ENCODE measurements around the gene PPP6R2. TPM values are rescaled to one million over a fixed set of nuclear protein-coding genes. Genes with fewer than 3 reads are reported as not detected.

Gene PPP6R2
- total RNA-seq, 1 donor from 2014 or later: 87.9 TPM

DNA sequence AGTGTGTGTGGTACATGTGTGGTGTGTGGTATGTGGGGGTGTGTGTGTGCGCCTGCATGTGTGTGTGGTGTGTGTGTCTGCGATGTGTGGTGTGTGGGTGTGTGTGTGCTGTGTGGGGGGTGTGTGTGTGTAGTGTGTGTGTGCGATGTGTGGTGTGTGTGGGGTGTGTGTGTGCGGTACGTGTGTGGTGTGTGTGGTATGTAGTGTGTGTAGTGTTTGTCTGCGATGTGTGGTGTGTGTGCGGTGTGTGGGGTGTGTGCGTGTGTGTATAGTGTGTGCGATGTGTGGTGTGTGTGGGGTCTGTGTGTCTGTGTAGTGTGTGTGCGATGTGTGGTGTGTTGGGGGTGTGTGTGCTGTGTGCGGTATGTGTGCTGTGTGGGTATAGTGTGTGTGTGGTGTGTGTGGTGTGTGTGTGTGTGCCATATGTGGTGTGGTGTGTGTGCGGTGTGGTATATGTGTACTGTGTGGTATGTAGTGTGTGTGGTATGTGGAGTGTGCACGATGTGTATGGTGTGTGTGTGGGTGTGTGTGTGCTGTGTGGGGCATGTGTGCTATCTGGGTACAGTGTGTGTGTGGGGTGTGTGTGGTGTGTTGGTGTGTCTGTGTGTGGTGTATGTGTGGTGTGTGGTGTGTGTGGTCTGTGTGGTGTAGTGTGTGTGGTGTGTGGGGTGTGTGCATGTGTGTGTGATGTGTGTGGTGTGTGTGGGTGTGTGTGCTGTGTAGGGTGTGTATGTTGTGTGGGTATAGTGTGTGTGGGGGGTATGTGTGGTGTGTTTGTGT lies 5.7 kb upstream of the PPP6R2 start:
- no peaks in the 10 kb centered on the region for H3K27me3 Mint-ChIP-seq
- no peak for DNase-seq (ENCODE audit: low spot score, unreplicated experiment)
- H3K4me1 Mint-ChIP-seq (ENCODE audit: low read depth): peaks cover 1% of the 10 kb centered on the region
- H3K36me3 Mint-ChIP-seq (ENCODE audit: insufficient read depth): peaks cover 3% of the 10 kb centered on the region
- TF ChIP-seq, protein P1, sequence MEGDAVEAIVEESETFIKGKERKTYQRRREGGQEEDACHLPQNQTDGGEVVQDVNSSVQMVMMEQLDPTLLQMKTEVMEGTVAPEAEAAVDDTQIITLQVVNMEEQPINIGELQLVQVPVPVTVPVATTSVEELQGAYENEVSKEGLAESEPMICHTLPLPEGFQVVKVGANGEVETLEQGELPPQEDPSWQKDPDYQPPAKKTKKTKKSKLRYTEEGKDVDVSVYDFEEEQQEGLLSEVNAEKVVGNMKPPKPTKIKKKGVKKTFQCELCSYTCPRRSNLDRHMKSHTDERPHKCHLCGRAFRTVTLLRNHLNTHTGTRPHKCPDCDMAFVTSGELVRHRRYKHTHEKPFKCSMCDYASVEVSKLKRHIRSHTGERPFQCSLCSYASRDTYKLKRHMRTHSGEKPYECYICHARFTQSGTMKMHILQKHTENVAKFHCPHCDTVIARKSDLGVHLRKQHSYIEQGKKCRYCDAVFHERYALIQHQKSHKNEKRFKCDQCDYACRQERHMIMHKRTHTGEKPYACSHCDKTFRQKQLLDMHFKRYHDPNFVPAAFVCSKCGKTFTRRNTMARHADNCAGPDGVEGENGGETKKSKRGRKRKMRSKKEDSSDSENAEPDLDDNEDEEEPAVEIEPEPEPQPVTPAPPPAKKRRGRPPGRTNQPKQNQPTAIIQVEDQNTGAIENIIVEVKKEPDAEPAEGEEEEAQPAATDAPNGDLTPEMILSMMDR (IDR thresholded peaks at IDR 0.05; ENCODE audit: unreplicated experiment): no peak
- no peak overlapping the region for H3K4me3 Mint-ChIP-seq (ENCODE audit: low read depth)
- no peak overlapping the region for H3K27ac Mint-ChIP-seq
- no peaks in the 10 kb centered on the region for H3K9me3 Mint-ChIP-seq (ENCODE audit: low read depth)

DNA sequence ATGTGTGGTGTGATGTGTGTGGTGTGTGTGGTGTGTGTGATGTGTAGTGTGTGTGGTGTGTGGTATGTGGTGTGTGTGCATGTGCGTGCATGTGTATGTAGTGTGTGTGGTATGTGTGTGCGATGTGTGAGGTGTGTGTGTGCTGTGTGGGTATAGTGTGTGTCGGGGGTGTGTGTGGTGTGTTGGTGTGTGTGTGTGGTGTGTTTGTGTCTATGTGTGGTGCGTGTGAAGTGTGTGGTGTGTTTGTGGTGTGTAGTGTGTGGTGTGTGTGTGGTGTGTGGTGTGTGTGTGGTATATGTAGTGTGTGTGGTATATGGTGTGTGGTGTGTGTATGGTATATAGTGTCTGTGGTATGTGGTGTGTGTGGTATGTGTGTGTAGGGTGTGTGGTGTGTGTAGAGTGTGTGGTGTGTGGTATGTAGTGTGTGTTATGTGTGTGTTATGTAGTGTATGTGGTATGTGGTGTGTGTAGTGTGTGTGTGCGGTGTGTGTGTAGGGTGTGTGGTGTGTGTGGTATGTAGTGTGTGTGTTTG lies 5.0 kb upstream of the PPP6R2 start:
- no peak overlapping the region for H3K27ac Mint-ChIP-seq
- peaks cover 1% of the 10 kb centered on the region for H3K4me1 Mint-ChIP-seq (ENCODE audit: low read depth)
- TF ChIP-seq, protein P1 (IDR thresholded peaks at IDR 0.05; ENCODE audit: unreplicated experiment): no peak
- H3K9me3 Mint-ChIP-seq (ENCODE audit: low read depth): no peaks in the 10 kb centered on the region
- H3K27me3 Mint-ChIP-seq: no peaks in the 10 kb centered on the region
- H3K36me3 Mint-ChIP-seq (ENCODE audit: insufficient read depth): peaks cover 3% of the 10 kb centered on the region
- no peak for DNase-seq (ENCODE audit: low spot score, unreplicated experiment)
- no peak overlapping the region for H3K4me3 Mint-ChIP-seq (ENCODE audit: low read depth)

DNA sequence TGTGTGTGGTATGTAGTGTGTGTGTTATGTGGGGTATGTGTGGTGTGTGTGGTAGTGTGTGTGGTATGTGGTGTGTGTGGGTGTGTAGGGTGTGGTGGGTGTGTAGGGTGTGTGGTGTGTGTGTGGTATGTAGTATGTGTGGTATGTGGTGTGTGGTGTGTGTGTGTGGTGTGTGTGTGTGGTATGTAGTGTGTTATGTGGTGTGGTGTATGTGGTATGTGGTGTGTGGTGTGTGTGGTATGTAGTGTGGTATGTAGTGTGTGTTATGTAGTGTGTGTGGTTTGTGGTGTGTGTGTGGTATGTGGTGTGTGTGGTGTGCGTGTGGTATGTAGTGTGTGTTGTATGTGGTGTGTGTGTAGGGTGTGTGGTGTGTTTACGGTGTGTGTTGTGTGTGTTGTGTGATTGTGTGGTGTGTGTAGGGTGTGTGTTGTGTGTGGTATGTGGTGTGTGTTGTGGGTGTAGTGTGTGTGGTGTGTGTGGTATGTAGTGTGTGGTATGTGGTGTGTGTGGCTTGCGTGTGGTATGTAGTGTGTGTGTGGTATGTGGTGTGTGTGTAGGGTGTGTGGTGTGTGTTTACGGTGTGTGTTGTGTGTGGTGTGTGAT lies 4.2 kb upstream of the PPP6R2 start:
- Mint-ChIP-seq H3K4me3 (ENCODE audit: low read depth) (no peak overlapping the region), H3K9me3 (ENCODE audit: low read depth) (no peaks in the 10 kb centered on the region), H3K36me3 (ENCODE audit: insufficient read depth) (no peaks in the 10 kb centered on the region), H3K4me1 (ENCODE audit: low read depth) (peaks cover 1% of the 10 kb centered on the region), H3K27ac (no peak overlapping the region), H3K27me3 (no peaks in the 10 kb centered on the region)
- TF ChIP-seq, protein P1 (IDR thresholded peaks at IDR 0.05; ENCODE audit: unreplicated experiment): no peak
- no peak for DNase-seq (ENCODE audit: low spot score, unreplicated experiment)

DNA sequence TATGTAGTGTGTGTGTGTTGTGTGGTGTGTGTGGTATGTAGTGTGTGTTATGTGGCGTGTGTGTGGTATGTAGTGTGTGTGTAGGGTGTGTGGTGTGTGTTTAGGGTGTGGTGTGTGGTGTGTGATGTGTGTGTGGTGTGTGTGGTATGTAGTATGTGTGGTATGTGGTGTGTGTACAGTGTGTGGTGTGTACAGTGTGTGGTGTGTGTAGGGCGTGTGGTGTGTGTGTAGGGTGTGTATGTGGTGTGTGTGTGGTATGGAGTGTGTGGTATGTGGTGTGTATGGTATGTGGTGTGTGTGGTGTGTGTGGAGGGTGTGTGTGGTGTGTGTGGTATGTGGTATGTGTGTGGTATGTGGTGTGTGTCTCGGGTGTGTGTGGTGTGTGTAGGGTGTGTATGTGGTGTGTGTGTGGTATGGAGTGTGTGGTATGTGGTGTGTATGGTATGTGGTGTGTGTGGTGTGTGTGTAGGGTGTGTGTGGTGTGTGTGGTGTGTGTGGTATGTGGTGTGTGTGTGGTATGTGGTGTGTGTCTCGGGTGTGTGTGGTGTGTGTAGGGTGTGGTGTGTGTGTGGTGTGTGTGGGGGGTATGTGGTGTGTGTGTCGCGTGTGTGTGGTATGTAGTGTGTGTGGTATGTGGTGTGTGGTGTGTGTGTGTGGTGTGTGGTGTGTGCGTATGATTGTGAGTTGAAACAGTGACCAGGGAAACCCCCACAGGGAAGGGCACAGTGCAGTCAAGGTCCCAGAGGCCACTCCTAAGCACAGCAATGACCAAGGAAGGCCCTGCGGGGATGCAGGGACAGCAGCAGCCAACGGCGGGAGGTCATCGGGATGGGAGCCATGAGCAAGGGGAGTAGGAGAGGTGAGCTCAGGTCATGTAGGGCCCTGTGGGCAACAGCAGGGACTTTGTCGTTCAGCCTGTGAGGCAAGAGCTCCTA lies 2.9 kb upstream of the PPP6R2 start:
- Mint-ChIP-seq H3K36me3 (ENCODE audit: insufficient read depth) (no peaks in the 10 kb centered on the region), H3K4me1 (ENCODE audit: low read depth) (peaks cover 1% of the 10 kb centered on the region), H3K4me3 (ENCODE audit: low read depth) (no peak overlapping the region), H3K27ac (no peak overlapping the region), H3K27me3 (no peaks in the 10 kb centered on the region), H3K9me3 (ENCODE audit: low read depth) (no peaks in the 10 kb centered on the region)
- no peak for DNase-seq (ENCODE audit: low spot score, unreplicated experiment)
- TF ChIP-seq, protein P1 (IDR thresholded peaks at IDR 0.05; ENCODE audit: unreplicated experiment): no peak
